NCI-H345 treated with DMSO at 0.1 percent for 48 hours (cell line): ENCODE results near the gene TEK.
A peak's percentile ranks its signal among the peaks of the same experiment; 100 is the strongest.
"Not testable (repeated sequence)": the region's sequence is repeated elsewhere in the genome, so short reads cannot be mapped to it uniquely, and the experiment has no call there.

ENCODE experiments used
- DNase-seq: peaks from one replicate; lab custom pipeline; 2025; ENCODE audit not compliant: unreplicated experiment; lab: John Stamatoyannopoulos, UW

The TEK gene

GRCh38 chr9:27212191-27212590 lies 103.2 kb downstream of the TEK start:
- no peak for DNase-seq

- DNase-seq = no peak
Measured at GRCh38 chr9:27212621-27213020, 103.6 kb downstream of the TEK start.

- DNase-seq = no peak
Measured at GRCh38 chr9:27227192-27227591, 118.2 kb downstream of the TEK start.

GRCh38 chr9:27239648-27240047 lies 130.6 kb downstream of the TEK start:
- DNase-seq = not testable (repeated sequence)

GRCh38 chr9:27247756-27248155 lies 138.7 kb downstream of the TEK start:
- peak; percentile 3 for DNase-seq

GRCh38 chr9:27248702-27249101 lies 139.7 kb downstream of the TEK start:
- DNase-seq = no peak

GRCh38 chr9:27258662-27259061 lies 149.6 kb downstream of the TEK start:
- DNase-seq = no peak

GRCh38 chr9:27260789-27261516 lies 151.9 kb downstream of the TEK start:
- DNase-seq = no peak

GRCh38 chr9:27261517-27262211 lies 152.6 kb downstream of the TEK start:
- DNase-seq = no peak

- no peak for DNase-seq
Measured at GRCh38 chr9:27272103-27272502, 163.1 kb downstream of the TEK start.

- DNase-seq = no peak
Measured at GRCh38 chr9:27273186-27273585, 164.2 kb downstream of the TEK start.

GRCh38 chr9:27276193-27277030 lies 167.4 kb downstream of the TEK start:
- DNase-seq = peak; percentile 82

- no peak for DNase-seq
Measured at GRCh38 chr9:27278374-27278773, 169.3 kb downstream of the TEK start.

GRCh38 chr9:27279611-27280010 lies 170.6 kb downstream of the TEK start:
- no peak for DNase-seq
